ENCODE data around the gene CTF1. TPM values are rescaled to one million over a fixed set of nuclear protein-coding genes. Genes with fewer than 3 reads are reported as not detected.

Gene CTF1
- total RNA-seq = 0.26 and 0.38 TPM in 2 replicates

- FAIRE-seq = no peak
- DNase-seq (ENCODE audit: low read depth) = peak; percentile 65
- Histone ChIP-seq H3K36me3 (ENCODE audit: control insufficient read depth, insufficient read depth, low read length) (peaks cover 8% of the 10 kb centered on the region), H3K27me3 (ENCODE audit: control insufficient read depth, insufficient read depth, low read length) (no peaks in the 10 kb centered on the region), H3K4me3 (ENCODE audit: low read depth, low read length) (peak within 1 kb of the TSS; percentile 44)
- no peak for TF ChIP-seq CTCF (IDR thresholded peaks at IDR 0.05; ENCODE audit: insufficient read depth, low read length, severe bottlenecking)
These were observed at the start of gene CTF1 for GRCh38 chr16:30896261-30896888. Gene CTF1, plus strand, starts transcription at chr16:30896614. Its CDS starts 30 bp downstream, at chr16:30896644.

- Histone ChIP-seq H3K4me3 (ENCODE audit: low read depth, low read length) (no peak overlapping the region), H3K36me3 (ENCODE audit: control insufficient read depth, insufficient read depth, low read length) (no peaks in the 10 kb centered on the region), H3K27me3 (ENCODE audit: control insufficient read depth, insufficient read depth, low read length) (no peaks in the 10 kb centered on the region)
- TF ChIP-seq CTCF (IDR thresholded peaks at IDR 0.05; ENCODE audit: insufficient read depth, low read length, severe bottlenecking) = no peak
- no peak for FAIRE-seq
- no peak for DNase-seq (ENCODE audit: low read depth)
These were observed 49.6 kb upstream of the CTF1 start for GRCh38 chr16:30846649-30847402.

GRCh38 chr16:30850246-30850645, 46.2 kb upstream of the CTF1 start:
- Histone ChIP-seq H3K4me3 (ENCODE audit: low read depth, low read length) (no peak overlapping the region), H3K27me3 (ENCODE audit: control insufficient read depth, insufficient read depth, low read length) (no peaks in the 10 kb centered on the region), H3K36me3 (ENCODE audit: control insufficient read depth, insufficient read depth, low read length) (no peaks in the 10 kb centered on the region)
- DNase-seq (ENCODE audit: low read depth) (peak; percentile 39), FAIRE-seq (no peak)
- TF ChIP-seq CTCF (IDR thresholded peaks at IDR 0.05; ENCODE audit: insufficient read depth, low read length, severe bottlenecking) = no peak

- Histone ChIP-seq H3K27me3 (ENCODE audit: control insufficient read depth, insufficient read depth, low read length) (no peaks in the 10 kb centered on the region), H3K4me3 (ENCODE audit: low read depth, low read length) (no peak overlapping the region), H3K36me3 (ENCODE audit: control insufficient read depth, insufficient read depth, low read length) (no peaks in the 10 kb centered on the region)
- FAIRE-seq (no peak), DNase-seq (ENCODE audit: low read depth) (peak; percentile 73)
- TF ChIP-seq CTCF (IDR thresholded peaks at IDR 0.05; ENCODE audit: insufficient read depth, low read length, severe bottlenecking) = no peak
These were observed 42.7 kb upstream of the CTF1 start for GRCh38 chr16:30853758-30854157.

GRCh38 chr16:30858111-30858495, 38.3 kb upstream of the CTF1 start:
- no peaks in the 10 kb centered on the region for H3K36me3 ChIP-seq (ENCODE audit: control insufficient read depth, insufficient read depth, low read length)
- no peak overlapping the region for H3K4me3 ChIP-seq (ENCODE audit: low read depth, low read length)
- FAIRE-seq (no peak), DNase-seq (ENCODE audit: low read depth) (no peak)
- H3K27me3 ChIP-seq (ENCODE audit: control insufficient read depth, insufficient read depth, low read length) = no peaks in the 10 kb centered on the region
- no peak for TF ChIP-seq CTCF (IDR thresholded peaks at IDR 0.05; ENCODE audit: insufficient read depth, low read length, severe bottlenecking)

Data from bronchial epithelial cell (primary cell).